Hypothalamus (tissue), 51 donors: ENCODE results near the gene ANO9.
A peak's percentile ranks its signal among the peaks of the same experiment; 100 is the strongest.
"Not testable (repeated sequence)": the region's sequence is repeated elsewhere in the genome, so short reads cannot be mapped to it uniquely, and the experiment has no call there.

Experiments used
- DNase-seq, 51 donors: peaks; one replicate each; lab custom pipeline; 2025; lab: John Stamatoyannopoulos, UW

The ANO9 gene

DNA sequence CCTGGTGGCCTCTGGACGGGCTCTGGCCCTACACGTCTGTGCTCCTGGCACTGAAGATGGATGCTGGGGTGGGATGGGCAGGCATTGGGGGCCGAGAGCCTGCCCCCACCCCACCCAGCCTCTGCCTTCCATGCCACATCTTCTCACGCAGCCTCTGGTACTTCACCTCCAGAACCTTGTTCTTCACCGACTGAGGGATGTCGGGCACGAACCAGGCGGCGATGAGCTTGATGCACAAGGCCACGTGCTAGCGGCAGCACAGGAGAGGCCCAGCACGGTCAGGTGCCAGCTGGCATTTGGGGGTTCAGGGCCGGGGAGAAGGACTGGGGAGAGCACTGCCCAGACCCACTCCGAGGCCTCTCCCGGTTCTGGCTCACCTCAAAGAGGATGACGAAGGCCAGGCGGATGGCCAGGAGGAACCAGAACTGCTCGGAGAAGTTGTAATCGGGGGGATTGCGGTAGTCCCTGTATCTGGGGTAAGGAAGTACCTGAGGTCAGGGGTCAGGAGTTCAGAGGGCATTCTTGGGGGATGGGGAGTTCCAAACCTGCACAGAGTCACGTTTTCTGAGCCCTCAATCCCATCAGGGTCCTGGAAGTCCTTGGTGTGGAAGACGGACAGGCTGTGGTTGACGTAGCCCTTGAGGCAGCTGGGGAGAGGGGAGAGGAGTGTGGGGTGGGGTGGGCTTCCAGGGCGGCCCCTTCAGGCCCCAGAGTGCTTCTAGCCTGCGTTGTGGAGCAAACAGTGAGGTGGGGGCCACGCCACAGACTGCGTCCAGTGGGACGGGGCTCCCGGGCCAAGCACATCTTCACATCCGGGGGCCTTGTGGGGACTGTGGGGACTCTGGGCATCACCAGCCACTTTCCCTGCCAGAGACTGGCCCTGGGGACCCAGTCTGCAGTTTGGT, 23.2 kb downstream of the ANO9 start:
- no peak for DNase-seq

DNA sequence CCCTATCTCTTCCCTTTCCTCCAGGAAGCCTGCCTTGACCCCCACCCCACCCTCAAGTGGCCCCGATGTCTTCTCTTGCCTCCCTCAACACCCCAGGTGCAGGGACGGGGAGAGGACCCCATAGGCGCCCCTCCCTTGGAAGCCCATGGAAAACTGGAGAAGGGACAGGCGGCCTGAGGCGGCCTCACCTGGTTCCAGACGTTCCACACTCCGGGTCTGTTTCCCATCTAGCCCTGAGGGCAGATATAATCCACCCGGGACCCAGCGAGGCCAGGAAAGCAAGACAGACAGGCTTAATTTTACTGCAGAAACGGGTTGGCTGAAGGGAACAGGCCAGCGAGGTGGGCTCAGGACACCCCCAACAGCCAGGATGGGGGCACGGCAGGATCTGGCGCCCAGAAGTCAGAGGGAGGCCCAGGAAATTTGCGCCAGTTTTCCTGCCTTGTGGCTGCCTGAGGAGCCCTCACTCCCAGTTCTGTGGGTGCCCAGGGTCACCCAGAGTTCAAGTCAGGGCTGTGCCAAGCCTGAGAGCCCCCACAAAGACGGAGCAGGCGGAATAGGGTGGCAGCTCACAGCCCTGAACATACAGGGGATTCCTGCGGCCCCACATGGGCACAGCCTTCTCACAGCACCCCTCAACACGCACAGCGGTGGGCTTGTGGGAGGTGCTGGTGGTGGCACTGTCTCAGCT, 24.0 kb downstream of the ANO9 start:
- DNase-seq, result no peak

DNA sequence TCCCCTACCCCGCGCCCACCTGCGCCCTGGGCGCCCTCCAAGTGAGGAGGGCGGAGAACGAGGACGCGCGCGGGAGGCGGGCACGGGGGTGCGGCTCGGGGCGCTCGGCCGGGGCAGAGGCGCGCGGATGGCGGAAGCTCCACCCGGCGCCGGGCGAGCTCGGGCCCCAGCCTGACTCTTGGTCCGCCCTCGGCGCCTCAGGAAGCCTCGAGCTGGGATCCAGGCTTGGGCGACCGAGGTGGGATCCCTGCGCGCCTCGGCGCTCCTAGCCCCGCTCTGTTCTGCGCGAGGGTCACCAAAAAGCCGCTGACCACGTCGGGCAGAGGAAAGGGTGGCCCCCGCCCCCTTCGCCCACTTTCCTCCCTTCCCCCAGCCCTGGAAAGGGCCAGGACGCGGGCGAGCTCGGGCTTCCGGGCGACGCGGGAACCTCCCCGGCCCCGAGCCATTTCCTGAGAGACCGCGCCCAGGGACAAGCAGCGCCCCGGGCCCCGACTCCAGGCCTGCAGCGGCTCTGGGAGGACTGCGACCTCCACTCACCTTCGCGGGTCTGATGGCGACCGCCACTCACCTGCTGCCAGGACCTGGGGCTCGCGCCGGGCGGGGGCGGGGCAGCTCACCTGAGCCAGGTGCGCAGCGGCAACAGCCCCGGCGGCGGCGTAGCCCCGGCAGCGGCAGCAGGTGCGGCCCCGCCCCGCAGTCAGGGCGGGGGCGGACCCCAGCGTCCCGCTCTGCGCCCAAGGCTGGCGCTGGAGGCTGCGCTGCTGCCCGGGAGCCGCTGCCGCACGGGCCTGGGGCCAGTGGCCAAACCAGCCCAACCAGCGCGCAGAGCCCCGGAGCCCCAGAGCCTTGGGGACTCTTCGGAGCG, 24.8 kb downstream of the ANO9 start:
- DNase-seq, result no peak

- no peak for DNase-seq
Observed at GRCh38 chr11:416051-416756, 25.6 kb downstream of the ANO9 start.

DNA sequence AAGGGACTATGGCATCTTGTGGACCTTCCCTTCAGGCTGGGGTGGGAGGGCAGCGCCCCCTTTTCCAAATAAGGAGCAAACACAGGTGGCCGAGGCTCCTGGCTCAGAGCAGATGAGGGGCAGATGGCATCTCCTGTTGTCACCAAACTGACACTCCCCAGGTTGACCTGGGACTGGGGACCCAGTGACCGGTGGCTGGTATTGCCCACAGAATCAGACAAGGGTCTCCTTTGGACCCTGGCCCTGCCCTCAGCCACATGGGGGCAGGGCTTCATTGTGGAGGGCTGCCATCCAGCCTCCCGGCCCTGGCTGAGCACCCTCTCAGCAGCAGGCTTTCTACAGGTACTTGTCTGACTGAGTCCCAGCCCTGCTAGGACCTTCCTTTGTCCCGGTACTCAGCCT, 26.2 kb downstream of the ANO9 start:
- no peak for DNase-seq

GRCh38 chr11:414318-414857, 27.4 kb downstream of the ANO9 start:
- no peak for DNase-seq

GRCh38 chr11:413120-414081, 28.4 kb downstream of the ANO9 start:
- no peak for DNase-seq

- DNase-seq, result no peak
Observed at GRCh38 chr11:412641-413119, 29.1 kb downstream of the ANO9 start.

DNA sequence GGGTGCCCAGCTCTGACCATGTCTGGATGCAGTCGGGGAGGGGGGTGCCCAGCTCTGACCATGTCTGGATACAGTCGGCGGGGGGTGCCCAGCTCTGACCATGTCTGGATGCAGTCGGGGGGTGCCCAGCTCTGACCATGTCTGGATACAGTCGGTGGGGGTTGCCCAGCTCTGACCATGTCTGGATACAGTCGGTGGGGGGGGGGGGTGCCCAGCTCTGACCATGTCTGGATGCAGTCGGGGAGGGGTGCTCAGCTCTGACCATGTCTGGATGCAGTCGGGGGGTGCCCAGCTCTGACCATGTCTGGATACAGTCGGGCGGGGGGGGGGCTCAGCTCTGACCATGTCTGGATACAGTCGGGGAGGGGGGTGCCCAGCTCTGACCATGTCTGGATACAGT, 30.3 kb downstream of the ANO9 start:
- DNase-seq, result not testable (repeated sequence)

DNA sequence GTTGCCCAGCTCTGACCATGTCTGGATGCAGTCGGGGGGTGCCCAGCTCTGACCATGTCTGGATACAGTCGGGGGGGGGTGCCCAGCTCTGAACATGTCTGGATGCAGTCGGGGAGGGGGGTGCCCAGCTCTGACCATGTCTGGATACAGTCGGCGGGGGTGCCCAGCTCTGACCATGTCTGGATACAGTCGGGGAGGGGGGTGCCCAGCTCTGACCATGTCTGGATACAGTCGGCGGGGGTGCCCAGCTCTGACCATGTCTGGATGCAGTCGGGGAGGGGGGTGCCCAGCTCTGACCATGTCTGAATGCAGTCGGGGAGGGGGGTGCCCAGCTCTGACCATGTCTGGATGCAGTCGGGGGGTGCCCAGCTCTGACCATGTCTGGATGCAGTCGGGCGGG, 31.1 kb downstream of the ANO9 start:
- not testable (repeated sequence) for DNase-seq

GRCh38 chr11:409600-410483, 32.0 kb downstream of the ANO9 start:
- DNase-seq, result no peak

GRCh38 chr11:409008-409599, 32.7 kb downstream of the ANO9 start:
- no peak for DNase-seq

DNA sequence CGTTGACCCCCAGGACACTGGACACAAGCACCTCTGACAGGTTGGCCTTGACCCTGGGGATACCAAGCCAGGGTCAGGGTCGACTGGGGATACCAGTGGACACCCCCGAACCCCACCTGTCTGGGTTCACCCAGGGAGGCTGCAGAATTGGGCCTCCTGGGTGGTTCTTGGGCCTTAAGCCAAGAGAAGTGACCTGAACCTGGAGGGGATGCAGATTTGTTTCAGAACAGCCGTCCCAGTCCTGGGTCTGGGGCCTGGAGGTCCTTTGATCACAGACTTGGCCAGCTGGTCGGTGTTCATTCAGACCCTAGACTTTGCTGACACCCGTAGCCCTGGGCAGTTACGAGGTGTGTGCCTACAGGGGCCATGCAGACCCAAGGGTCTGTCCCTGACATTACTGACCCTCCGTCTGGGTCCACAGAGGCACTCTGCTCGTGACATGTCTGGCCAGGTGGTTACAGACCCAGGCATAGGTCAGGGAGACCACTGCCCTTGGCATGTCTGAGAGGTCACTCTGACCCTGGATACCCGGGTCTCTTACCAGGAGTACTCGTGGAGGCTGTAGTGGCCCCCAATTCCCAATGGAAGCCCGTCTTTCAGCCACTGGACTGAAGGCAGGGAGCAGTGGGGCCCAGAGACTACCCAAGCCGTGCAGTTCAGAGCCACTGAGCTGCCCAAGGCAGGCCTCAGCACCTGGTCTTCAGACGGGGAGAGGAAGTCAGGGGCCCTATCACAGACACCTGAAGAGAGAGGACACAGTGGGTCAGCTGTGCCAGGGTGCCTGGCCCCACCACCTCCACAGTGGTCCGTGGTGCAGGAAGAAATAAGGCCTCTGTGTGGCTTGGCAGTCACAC, 33.4 kb downstream of the ANO9 start:
- DNase-seq, result no peak

GRCh38 chr11:407651-408123, 34.1 kb downstream of the ANO9 start:
- no peak for DNase-seq

DNA sequence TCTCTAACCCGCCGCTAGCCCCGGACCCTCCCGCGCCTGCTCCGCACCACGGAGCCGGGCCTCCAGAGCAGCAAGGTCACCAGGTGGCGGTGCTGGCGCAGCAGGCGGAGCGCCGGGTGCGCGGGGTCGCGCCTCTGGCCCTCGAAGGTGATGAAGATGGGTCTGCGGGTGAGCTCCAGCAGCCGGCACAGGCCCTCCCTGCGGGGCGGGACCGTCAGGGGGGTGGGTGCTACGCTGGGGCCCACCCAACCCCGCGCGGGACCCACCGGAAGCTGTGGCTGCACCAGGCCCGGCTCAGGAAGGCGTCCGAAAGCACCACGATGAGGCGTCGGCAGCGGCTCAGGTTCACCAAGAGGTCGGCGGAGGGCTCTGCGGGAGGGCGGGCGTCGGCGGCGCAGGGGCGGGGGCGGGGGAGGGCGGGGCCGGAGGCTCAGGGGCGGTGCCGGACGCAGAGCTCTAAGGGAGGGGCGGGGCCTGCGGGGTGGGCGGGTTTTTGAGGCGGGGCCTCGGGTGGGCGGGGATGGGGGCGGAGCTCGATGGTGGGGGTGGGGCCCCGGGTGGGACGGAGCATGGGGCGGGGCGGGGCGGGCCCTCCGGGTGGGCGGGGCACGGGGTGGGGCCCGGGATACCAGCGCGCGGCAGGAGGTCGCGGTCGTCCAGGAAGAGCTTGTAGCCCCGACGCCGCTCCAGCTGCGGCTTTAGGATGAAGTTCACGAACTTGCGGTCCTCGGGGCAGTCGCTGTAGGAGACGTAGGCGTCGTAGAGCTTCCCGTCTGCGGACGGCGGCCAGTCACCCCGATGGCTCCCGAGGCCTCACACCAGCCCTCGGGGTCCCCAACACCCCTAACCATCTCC, 34.8 kb downstream of the ANO9 start:
- peak in 38 of 51 donors; percentile 6 to 80 (median 50) for DNase-seq
